Endothelial cell of umbilical vein (primary cell): ENCODE results near the gene NUDCD3. TPM values are rescaled to one million over a fixed set of nuclear protein-coding genes. Genes with fewer than 3 reads are reported as not detected.

Source experiments
- BruUV-seq: library from RNA; stranded (reverse); fragments of 400-500 nt; replicated peaks from 2 replicates; lab custom pipeline; 2021; lab: Mats Ljungman, UMichigan
- CTCF ChIA-PET: fragments of 300-600, 350-600 bp; sonication (Branson Sonifier 250); formaldehyde crosslinking; loops from one replicate; lab custom pipeline; 2021; ENCODE audit warnings: antibody characterized with exemption, inconsistent platforms; lab: Charles Lee
- POLR2A ChIA-PET: fragments of 300-600, 350-600 bp; sonication (Branson Sonifier 250); formaldehyde crosslinking; loops from one replicate; lab custom pipeline; 2021; ENCODE audit warnings: antibody characterized with exemption, inconsistent platforms; lab: Charles Lee
- DNase-seq: peaks from one replicate; pipeline ENCODE4 v3.0.0-alpha.2; 2011; ENCODE audit warnings: low read depth, low spot score
- FAIRE-seq: peaks from 2 replicates; lab custom pipeline; 2011; peaks lifted over from hg19 to GRCh38; lab: Jason Lieb, UNC
- H2AFZ ChIP-seq: 2 replicates; pipeline ENCODE4 v1.6.0; 2012; ENCODE audit warnings: low read depth, low read length, control low read depth, inconsistent platforms
- H3K27ac ChIP-seq: 2 replicates; pipeline ENCODE4 v1.5.1; 2011; ENCODE audit warnings: low read depth, mild to moderate bottlenecking, control low read depth, low read length, moderate library complexity; ENCODE audit not compliant: insufficient read depth
- H3K27me3 ChIP-seq, 2 experiments: 2 replicates each; pipeline versions ENCODE4 v1.6.0 to v1.6.1; 2011; ENCODE audit warnings: low read length in 2 of 2, mixed read lengths in 1 of 2; ENCODE audit not compliant: control insufficient read depth in 2 of 2, insufficient read depth in 2 of 2
- H3K36me3 ChIP-seq, 2 experiments: 2 replicates in 1 of 2; 3 replicates in 1 of 2; pipeline ENCODE4 v1.5.1; 2011; ENCODE audit warnings: low read length in 2 of 2, mild to moderate bottlenecking in 1 of 2, moderate library complexity in 1 of 2; ENCODE audit not compliant: control insufficient read depth in 2 of 2, insufficient read depth in 2 of 2; ENCODE audit errors: extremely low read depth in 1 of 2
- H3K4me1 ChIP-seq: 3 replicates; pipeline ENCODE4 v1.5.1; 2011; ENCODE audit warnings: mild to moderate bottlenecking, low read length; ENCODE audit not compliant: control insufficient read depth, insufficient read depth; ENCODE audit errors: extremely low read depth
- H3K4me2 ChIP-seq: 2 replicates; pipeline ENCODE4 v1.6.1; 2011; ENCODE audit warnings: low read length, control low read depth, mixed read lengths; ENCODE audit not compliant: insufficient read depth
- H3K4me3 ChIP-seq, 3 experiments: fragments of 200-600 bp in 1 of 3; sonication (generic), shearing (Covaris generic) in 1 of 3; replicated peaks in 1 of 3; 2 replicates each; pipeline ENCODE4 v1.5.1; 2011 to 2016; ENCODE audit warnings: control low read depth in 3 of 3, low read length in 3 of 3, mild to moderate bottlenecking in 2 of 3, inconsistent platforms in 1 of 3, low read depth in 1 of 3, moderate library complexity in 1 of 3; ENCODE audit not compliant: insufficient read depth in 1 of 3
- H3K79me2 ChIP-seq: 2 replicates; pipeline ENCODE4 v1.6.0; 2012; ENCODE audit warnings: low read length, inconsistent platforms; ENCODE audit not compliant: control insufficient read depth, insufficient read depth
- H3K9ac ChIP-seq: replicated peaks from 2 replicates; pipeline ENCODE3; 2011; ENCODE audit warnings: low read length, control low read depth; ENCODE audit not compliant: insufficient read depth; ENCODE audit errors: extremely low read depth
- H3K9me1 ChIP-seq: replicated peaks from 3 replicates; pipeline ENCODE4 v1.6.0; 2011; ENCODE audit warnings: mild to moderate bottlenecking, low read length; ENCODE audit not compliant: control insufficient read depth, insufficient read depth; ENCODE audit errors: extremely low read depth
- H3K9me3 ChIP-seq: replicated peaks from 2 replicates; pipeline ENCODE4 v1.5.1; 2012; ENCODE audit warnings: low read length, inconsistent platforms; ENCODE audit not compliant: control insufficient read depth, insufficient read depth
- H4K20me1 ChIP-seq: replicated peaks from 2 replicates; pipeline ENCODE3; 2011; ENCODE audit warnings: mild to moderate bottlenecking, low read length; ENCODE audit not compliant: control insufficient read depth, insufficient read depth; ENCODE audit errors: extremely low read depth
- CTCF ChIP-seq, 2 donors: IDR thresholded peaks; 1 replicate in 1 of 2; 2 replicates in 1 of 2; pipeline ENCODE4 v1.5.1; 2011; ENCODE audit warnings: low read length in 2 of 2, mild to moderate bottlenecking in 2 of 2, moderate library complexity in 2 of 2, control low read depth in 1 of 2, inconsistent platforms in 1 of 2, low read depth in 1 of 2; ENCODE audit not compliant: insufficient read depth in 1 of 2; ENCODE audit errors: extremely low read depth in 1 of 2
- EZH2 ChIP-seq: IDR thresholded peaks from 2 replicates; pipeline ENCODE4 v1.6.1; 2012; ENCODE audit warnings: borderline replicate concordance, low read depth, mild to moderate bottlenecking, moderate library complexity, low read length, inconsistent platforms; ENCODE audit not compliant: severe bottlenecking
- FOS ChIP-seq: IDR thresholded peaks from 2 replicates; pipeline ENCODE4 v1.6.1; 2011; ENCODE audit warnings: mild to moderate bottlenecking, low read length, moderate library complexity, borderline replicate concordance; ENCODE audit not compliant: insufficient read depth
- GATA2 ChIP-seq: IDR thresholded peaks from 2 replicates; pipeline ENCODE4 v1.7.0; 2011; ENCODE audit warnings: low read depth, mild to moderate bottlenecking, moderate library complexity, mixed read lengths, low read length; ENCODE audit not compliant: insufficient read length, insufficient read depth
- JUN ChIP-seq: IDR thresholded peaks from 2 replicates; pipeline ENCODE4 v1.6.1; 2011; ENCODE audit warnings: borderline replicate concordance, low read depth; ENCODE audit not compliant: insufficient read length, insufficient read depth
- MAX ChIP-seq: IDR thresholded peaks from 2 replicates; pipeline ENCODE4 v1.6.1; 2011; ENCODE audit not compliant: insufficient read depth, insufficient read length
- MYC ChIP-seq: IDR thresholded peaks from one replicate; pipeline ENCODE4 v1.6.1; 2011; ENCODE audit warnings: mild to moderate bottlenecking, low read depth, low read length
- POLR2A ChIP-seq: IDR thresholded peaks from 2 replicates; pipeline ENCODE4 v1.6.1; 2012; ENCODE audit warnings: low read depth, mild to moderate bottlenecking, control low read depth, low read length
- dilution Hi-C: fragments of 300-500 bp; cut with MboI; formaldehyde crosslinking; loops from one replicate; pipeline ENCODE4 v1.15.0; 2019; ENCODE audit warnings: low sequenced_read_pairs; ENCODE audit not compliant: extremely low pct_ligation_motif_present
- intact Hi-C: fragments of 100-400 bp; cut with micrococcal nuclease; formaldehyde crosslinking; loops from one replicate; pipeline ENCODE4 v1.10.0; 2022
- polyA plus RNA-seq, 4 experiments: library from polyadenylated mRNA; depleted of rRNA in 3 of 4; stranded (reverse) in 3 of 4; unstranded in 1 of 4; fragments of >200 nt; gene quantifications; 2 replicates each; pipeline versions ENCODE4 v1.2.1 to v1.2.3, GENCODE V29; 2011 to 2012; ENCODE audit warnings: missing spikeins in 1 of 4
- total RNA-seq: library from RNA; stranded (reverse); gene quantifications from 2 replicates; pipeline ENCODE4 v1.2.3, GENCODE V29; 2021

The NUDCD3 gene
- total and polyA plus RNA-seq, 2 donors (not counting 3 experiments of a cell fraction or from before 2014, with no cell fraction given), result 50.6 to 137 TPM

- intact Hi-C loops (no loop called here), dilution Hi-C loops (no loop called here)
- H3K9ac ChIP-seq, result no peak overlapping the region
- H4K20me1 ChIP-seq, result no peaks in the 10 kb centered on the region
- peaks cover 0 to under 1% of the 10 kb centered on the region in 2 experiments for H3K36me3 ChIP-seq
- H3K27me3 ChIP-seq, result no peaks in the 10 kb centered on the region
- no peaks in the 10 kb centered on the region for H3K4me1 ChIP-seq
- H3K9me1 ChIP-seq, result no peaks in the 10 kb centered on the region
- peaks cover 39% of the 10 kb centered on the region for H3K79me2 ChIP-seq
- no peak for DNase-seq
- ChIA-PET POLR2A (no interaction called here), CTCF (interaction anchor here (1.4 to 2.9 kb wide), 3 partner anchors 10 to 84 kb away, joined by 3 to 13 read pairs (median 8); no protein-coding TSS in a partner anchor)
- no peak for FAIRE-seq
- no peak overlapping the region for H2AFZ ChIP-seq
- H3K27ac ChIP-seq, result no peak overlapping the region
- no TSS peak for BruUV-seq
- no peak overlapping the region for H3K4me3 ChIP-seq
- H3K9me3 ChIP-seq, result no peaks in the 10 kb centered on the region
- no peak overlapping the region for H3K4me2 ChIP-seq
- TF ChIP-seq EZH2, result no peak
- no peak for TF ChIP-seq POLR2A
- TF ChIP-seq JUN, result no peak
- no peak for TF ChIP-seq FOS
- no peak for TF ChIP-seq MAX
- no peak for TF ChIP-seq GATA2
- TF ChIP-seq CTCF (IDR thresholded peaks at IDR 0.05; ENCODE audit: extremely low read depth in 1 of 2, insufficient read depth in 1 of 2, low read depth in 1 of 2, low read length in 2 of 2), result no peak
- TF ChIP-seq MYC, result no peak
These were observed 58.0 kb downstream of the NUDCD3 start for GRCh38 chr7:44432381-44432977.
